Activated CD8-positive, alpha-beta memory T cell treated with anti-CD3 and anti-CD28 coated beads, Interleukin-2, amount 50 U/mL, for 24 hours (primary cell): ENCODE data around the gene PPID.
"Not testable (repeated sequence)": the region's sequence is repeated elsewhere in the genome, so short reads cannot be mapped to it uniquely, and the experiment has no call there.

Source experiments
- DNase-seq: peaks from one replicate; pipeline ENCODE4 v3.0.0-alpha.2; 2020; ENCODE audit errors: extremely low read depth

PPID gene

GRCh38 chr4:158667651-158668198 lies 55.5 kb downstream of the PPID start:
- no peak for DNase-seq

- DNase-seq, result no peak
These were observed 56.3 kb downstream of the PPID start for GRCh38 chr4:158666892-158667291.

- no peak for DNase-seq
These were observed 58.4 kb downstream of the PPID start for GRCh38 chr4:158664806-158665205.

- not testable (repeated sequence) for DNase-seq
These were observed 59.2 kb downstream of the PPID start for GRCh38 chr4:158663707-158664625.

GRCh38 chr4:158663255-158663654 lies 59.9 kb downstream of the PPID start:
- DNase-seq, result not testable (repeated sequence)
